Measurements from ENCODE around the gene BHLHE23. TPM values are rescaled to one million over a fixed set of nuclear protein-coding genes. Genes with fewer than 3 reads are reported as not detected.

Gene BHLHE23
- total RNA-seq, 1 experiment from 2014 or later: not detected

DNA sequence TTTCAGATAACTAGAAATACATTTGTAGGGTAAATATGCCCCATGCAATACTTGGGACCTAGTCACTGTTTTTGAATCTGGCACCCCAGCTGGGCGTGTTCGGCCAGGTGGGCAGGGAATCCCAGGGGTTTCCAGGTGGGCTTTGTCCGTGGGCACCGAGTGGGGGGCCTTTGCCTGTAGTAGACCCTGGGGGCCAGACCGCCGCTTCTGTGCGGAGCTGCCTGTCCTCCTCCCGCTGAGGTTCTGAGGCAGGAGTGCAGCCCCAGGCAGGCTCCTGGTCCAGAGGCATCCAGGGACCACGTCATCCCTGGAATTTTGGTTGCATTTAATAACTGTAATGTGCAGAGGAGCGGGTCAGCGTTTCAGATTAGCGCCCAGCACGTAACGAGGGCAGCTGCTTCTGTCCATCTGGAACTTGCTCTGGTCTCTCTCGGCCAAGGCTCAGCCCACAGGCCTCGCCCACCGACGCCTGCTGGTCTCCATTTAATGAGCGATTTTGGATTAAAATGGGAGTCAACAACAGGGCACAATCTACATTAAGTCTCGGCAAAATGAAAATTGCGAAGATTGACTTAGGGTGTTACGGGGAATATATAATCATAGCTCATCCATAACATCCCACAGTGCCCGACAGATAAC lies 12.8 kb downstream of the BHLHE23 start:
- ChIA-PET RAD21 (ENCODE audit: low non-redundant PET in 1 of 2, low total read pairs in 2 of 2, uncharacterized antibody in 2 of 2, unreplicated experiment in 2 of 2) (no interaction called here), CTCF (no interaction called here), POLR2A (no interaction called here)
- TF ChIP-seq TCF7L2 (IDR thresholded peaks at IDR 0.05; ENCODE audit: borderline replicate concordance, extremely low read depth, insufficient read depth, insufficient read length): no peak
- no peak for TF ChIP-seq SIN3A (IDR thresholded peaks at IDR 0.05; ENCODE audit: low read depth)
- TF ChIP-seq YY1 (IDR thresholded peaks at IDR 0.05; ENCODE audit: extremely low read depth, insufficient replicate concordance, low read depth, low read length): no peak
- no peak for TF ChIP-seq RAD21 (IDR thresholded peaks at IDR 0.05; ENCODE audit: low read depth)
- TF ChIP-seq EGR1 (IDR thresholded peaks at IDR 0.05; ENCODE audit: low read depth): no peak
- TF ChIP-seq, protein P1, sequence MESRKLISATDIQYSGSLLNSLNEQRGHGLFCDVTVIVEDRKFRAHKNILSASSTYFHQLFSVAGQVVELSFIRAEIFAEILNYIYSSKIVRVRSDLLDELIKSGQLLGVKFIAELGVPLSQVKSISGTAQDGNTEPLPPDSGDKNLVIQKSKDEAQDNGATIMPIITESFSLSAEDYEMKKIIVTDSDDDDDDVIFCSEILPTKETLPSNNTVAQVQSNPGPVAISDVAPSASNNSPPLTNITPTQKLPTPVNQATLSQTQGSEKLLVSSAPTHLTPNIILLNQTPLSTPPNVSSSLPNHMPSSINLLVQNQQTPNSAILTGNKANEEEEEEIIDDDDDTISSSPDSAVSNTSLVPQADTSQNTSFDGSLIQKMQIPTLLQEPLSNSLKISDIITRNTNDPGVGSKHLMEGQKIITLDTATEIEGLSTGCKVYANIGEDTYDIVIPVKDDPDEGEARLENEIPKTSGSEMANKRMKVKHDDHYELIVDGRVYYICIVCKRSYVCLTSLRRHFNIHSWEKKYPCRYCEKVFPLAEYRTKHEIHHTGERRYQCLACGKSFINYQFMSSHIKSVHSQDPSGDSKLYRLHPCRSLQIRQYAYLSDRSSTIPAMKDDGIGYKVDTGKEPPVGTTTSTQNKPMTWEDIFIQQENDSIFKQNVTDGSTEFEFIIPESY (IDR thresholded peaks at IDR 0.05; ENCODE audit: extremely low read depth, insufficient replicate concordance, low read length): no peak
- TF ChIP-seq CEBPB (IDR thresholded peaks at IDR 0.05; ENCODE audit: low read depth): no peak
- TF ChIP-seq, protein P2, sequence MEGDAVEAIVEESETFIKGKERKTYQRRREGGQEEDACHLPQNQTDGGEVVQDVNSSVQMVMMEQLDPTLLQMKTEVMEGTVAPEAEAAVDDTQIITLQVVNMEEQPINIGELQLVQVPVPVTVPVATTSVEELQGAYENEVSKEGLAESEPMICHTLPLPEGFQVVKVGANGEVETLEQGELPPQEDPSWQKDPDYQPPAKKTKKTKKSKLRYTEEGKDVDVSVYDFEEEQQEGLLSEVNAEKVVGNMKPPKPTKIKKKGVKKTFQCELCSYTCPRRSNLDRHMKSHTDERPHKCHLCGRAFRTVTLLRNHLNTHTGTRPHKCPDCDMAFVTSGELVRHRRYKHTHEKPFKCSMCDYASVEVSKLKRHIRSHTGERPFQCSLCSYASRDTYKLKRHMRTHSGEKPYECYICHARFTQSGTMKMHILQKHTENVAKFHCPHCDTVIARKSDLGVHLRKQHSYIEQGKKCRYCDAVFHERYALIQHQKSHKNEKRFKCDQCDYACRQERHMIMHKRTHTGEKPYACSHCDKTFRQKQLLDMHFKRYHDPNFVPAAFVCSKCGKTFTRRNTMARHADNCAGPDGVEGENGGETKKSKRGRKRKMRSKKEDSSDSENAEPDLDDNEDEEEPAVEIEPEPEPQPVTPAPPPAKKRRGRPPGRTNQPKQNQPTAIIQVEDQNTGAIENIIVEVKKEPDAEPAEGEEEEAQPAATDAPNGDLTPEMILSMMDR (IDR thresholded peaks at IDR 0.05 in 2 of 3, conservative IDR thresholded peaks at IDR 0.05 in 1 of 3; ENCODE audit: borderline replicate concordance in 1 of 3, insufficient read depth in 1 of 3, low read depth in 2 of 3, low read length in 2 of 3): no peak
- TF ChIP-seq, protein P3, sequence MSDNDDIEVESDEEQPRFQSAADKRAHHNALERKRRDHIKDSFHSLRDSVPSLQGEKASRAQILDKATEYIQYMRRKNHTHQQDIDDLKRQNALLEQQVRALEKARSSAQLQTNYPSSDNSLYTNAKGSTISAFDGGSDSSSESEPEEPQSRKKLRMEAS (IDR thresholded peaks at IDR 0.05): no peak
- no peak for TF ChIP-seq ELF1 (IDR thresholded peaks at IDR 0.05; ENCODE audit: borderline replicate concordance, low read depth)
- TF ChIP-seq EZH2phosphoT487 (IDR thresholded peaks at IDR 0.05; ENCODE audit: borderline replicate concordance): no peak
- no peak for TF ChIP-seq POLR2AphosphoS5 (IDR thresholded peaks at IDR 0.05; ENCODE audit: low read depth, low read length)
- TF ChIP-seq ZFX (IDR thresholded peaks at IDR 0.05): no peak
- TF ChIP-seq FOSL1 (IDR thresholded peaks at IDR 0.05; ENCODE audit: low read depth): no peak
- no peak for TF ChIP-seq SRF (IDR thresholded peaks at IDR 0.05; ENCODE audit: low read depth)
- no peak for TF ChIP-seq POLR2A (IDR thresholded peaks at IDR 0.05; ENCODE audit: borderline replicate concordance, extremely low read depth, insufficient read depth, insufficient read length)
- no peak overlapping the region for H3K27ac ChIP-seq (ENCODE audit: low read depth, low read length)
- no peaks in the 10 kb centered on the region for H3K27me3 ChIP-seq (ENCODE audit: insufficient read depth, low read length)
- no peaks in the 10 kb centered on the region for H3K36me3 ChIP-seq (ENCODE audit: control insufficient read depth in 1 of 2, insufficient read depth in 2 of 2, low read length in 2 of 2)
- no peaks in the 10 kb centered on the region for H4K20me1 ChIP-seq (ENCODE audit: insufficient read depth)
- no peaks in the 10 kb centered on the region for H3K9me3 ChIP-seq (ENCODE audit: control insufficient read depth in 1 of 2, insufficient read depth in 1 of 2, low read depth in 1 of 2, low read length in 2 of 2)
- no peak overlapping the region for H3K4me2 ChIP-seq (ENCODE audit: low read length)
- H3K4me1 ChIP-seq (ENCODE audit: control insufficient read depth in 1 of 2, insufficient read depth in 2 of 2, low read length in 2 of 2): no peaks in the 10 kb centered on the region
- H2AFZ ChIP-seq (ENCODE audit: low read depth, low read length, poor library complexity, severe bottlenecking): no peak overlapping the region
- H3K9ac ChIP-seq (ENCODE audit: low read length): no peak overlapping the region
- no peak overlapping the region for H3K4me3 ChIP-seq (replicated peaks in 1 of 2; ENCODE audit: low read depth in 1 of 2, low read length in 2 of 2)
- no peak for DNase-seq (ENCODE audit: low read depth, low spot score)
- no peaks in the 10 kb centered on the region for H3K9me2 ChIP-seq (ENCODE audit: insufficient read depth)
- BruUV-seq (replicated peaks): no TSS peak
- intact Hi-C loops (cut with micrococcal nuclease): no loop called here
- no peak for ATAC-seq
- no peaks in the 10 kb centered on the region for H3K79me2 ChIP-seq (ENCODE audit: insufficient read depth, low read length)

Measured in HCT116 (cell line).